Measurements from ENCODE around the gene GFPT2.

Gene GFPT2

DNA sequence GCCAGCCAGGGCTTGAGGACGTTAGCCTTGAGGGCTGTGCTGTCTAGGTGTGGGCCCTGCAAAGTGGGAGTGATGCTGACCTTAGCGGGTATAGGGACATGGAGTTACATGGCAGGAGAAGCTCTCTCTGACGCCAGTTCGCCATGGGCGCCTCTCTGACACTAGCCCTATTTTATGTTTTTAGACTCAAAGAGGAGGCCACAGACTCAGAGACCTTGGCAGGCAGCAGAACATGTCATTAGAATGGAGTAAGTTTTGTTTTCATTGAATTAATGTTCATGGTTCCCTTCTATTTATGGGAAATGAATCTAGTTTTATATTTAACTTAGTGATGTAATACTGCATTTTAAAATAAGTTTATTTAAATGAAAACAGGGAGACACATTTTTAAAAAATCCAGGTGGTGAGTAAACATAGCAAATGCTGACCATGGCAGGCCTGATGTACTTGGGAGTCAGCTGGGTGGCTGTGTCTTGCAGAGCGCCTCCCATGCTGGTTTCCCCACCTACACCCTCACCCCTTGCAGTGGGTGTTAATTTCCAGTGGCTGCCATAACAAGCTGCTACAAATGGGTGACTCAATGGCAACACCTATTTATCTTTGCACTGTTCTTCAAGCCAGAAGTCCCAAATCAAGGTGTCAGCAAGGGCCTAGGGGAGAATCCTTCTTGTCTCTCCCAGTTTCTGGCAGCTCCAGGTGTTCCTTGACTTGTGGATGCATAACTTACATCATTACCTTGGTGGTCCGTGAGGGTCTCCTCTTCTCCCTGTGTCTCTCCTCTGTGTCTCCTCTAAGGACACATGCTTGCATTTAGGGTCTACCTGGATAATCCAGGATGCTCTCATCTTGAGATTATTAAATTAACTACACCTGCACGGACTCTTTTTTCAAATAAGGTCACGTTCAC lies 25.6 kb upstream of the GFPT2 start:
- no peak for DNase-seq

DNA sequence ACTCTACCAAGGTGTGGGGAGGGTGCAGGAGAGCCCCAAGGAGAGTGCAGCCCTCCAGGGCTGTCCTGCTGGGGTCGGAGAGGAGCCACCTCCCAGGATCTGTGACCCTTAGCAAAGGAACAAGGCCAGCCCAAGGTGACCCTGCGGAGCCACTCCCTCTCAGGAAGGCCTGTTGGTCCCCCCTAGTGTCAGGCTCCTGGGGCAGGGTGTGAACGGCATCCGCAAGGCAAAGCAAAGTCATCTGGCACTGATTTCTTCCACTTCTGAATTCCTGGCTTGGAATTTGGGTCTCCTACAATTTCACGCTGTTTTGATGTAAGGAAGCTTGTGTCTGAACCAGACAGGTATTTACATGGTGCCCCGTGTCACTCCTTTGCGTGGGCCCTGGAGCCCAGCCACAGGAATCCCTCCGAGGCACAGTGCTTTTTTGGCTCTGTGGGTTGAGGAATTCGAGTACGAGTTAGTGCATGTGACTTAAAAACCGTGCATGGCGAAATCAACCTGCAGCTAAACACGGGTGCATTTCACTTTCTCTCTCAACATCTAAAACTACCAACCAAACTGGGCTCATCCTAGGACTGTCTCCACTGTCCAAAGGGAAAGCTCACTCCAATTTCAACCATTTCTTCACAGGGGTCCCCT lies 24.5 kb upstream of the GFPT2 start:
- no peak for DNase-seq

DNA sequence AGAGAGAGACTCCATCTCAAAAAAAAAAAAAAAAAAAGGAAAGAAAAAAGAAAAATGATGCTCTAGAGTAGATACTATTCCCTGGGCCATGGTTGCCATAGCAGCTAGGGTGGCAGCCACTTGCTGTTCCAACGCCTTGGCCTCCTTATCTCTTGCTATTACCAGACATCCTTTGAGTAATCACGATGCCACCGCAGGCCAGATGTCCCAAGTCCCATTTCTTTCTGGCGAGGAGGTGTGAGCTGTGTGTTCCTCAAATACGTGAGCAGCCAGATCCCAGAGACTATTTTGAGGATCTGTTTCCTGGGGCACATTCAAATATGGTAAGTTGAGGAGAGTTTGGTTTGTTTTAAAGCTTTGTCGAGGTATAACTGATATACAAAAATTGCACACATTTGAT lies 23.4 kb upstream of the GFPT2 start:
- DNase-seq = no peak

DNA sequence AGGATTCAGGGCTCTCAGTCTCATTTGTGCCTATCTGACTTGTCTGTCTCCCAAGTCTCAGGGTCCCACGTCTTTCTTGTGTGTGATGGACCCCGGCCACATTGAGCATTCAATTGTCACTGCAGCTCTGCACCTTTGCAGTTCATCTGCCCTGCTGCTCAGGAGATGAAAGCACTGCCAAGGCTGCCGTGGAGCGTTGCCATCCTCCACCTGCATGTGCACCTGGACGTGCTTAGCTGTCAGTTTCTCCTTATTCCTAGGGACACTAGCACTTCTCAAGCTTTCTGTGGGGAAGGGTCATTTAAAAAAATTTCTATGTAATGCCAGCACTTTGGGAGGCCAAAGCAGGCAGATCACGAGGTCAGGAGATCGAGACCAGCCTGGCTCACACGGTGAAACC lies 22.8 kb upstream of the GFPT2 start:
- no peak for DNase-seq

DNA sequence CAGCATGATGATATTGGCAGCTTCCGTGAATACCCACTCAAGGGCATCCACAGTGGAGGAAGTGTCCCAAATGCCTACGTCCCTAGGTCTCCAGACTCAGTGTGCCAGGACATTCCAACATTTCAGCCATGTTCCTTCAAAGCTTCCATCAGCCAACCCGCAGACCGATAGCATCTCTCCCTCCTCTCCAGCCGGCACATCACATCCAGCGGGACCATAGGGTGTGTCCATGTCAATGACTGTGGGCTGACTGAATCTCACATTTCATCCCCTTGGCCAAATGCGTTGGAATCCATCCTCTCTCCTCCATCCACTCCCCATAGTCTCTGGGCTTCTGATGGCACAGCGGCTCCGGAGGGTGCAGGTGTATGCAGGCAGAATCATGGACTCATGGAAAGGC lies 22.2 kb upstream of the GFPT2 start:
- no peak for DNase-seq

DNA sequence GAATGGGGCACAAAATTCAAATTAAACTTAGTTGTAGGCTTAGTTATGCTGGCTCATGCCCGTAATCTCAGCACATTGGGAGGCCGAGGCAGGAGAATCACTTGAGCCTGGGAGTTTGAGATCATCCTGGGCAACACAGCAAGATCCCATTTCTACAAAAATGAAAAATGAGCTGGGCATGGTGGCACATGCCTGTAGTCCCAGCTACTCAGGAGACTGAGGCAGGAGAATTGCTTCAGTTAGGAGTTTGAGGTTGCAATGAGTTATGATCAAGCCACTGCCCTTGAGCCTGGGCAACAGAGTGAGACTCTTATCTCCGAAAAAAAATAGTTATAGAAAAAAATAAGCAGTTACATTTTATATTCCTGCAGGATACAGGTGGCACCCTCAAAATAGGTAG lies 20.7 kb upstream of the GFPT2 start:
- DNase-seq = no peak

DNA sequence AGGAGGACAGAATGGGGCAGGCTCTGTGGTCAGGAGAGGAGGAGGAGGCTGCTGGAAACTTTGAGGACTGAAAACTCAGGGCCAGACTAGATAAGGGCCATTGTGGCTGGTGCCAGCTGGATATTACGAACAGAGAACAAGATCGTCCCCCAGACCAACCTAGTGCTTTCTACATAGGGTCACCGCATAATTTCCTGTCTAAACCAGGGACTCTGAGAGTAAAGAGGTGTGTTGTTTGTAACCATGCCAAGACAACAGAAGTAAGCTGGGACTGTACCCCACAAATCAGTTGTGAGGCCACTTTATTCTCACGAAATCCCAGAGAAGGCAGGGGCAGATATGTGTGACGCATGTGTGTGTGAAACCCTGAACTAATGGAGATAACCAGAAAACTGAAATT lies 20.3 kb upstream of the GFPT2 start:
- no peak for DNase-seq

DNA sequence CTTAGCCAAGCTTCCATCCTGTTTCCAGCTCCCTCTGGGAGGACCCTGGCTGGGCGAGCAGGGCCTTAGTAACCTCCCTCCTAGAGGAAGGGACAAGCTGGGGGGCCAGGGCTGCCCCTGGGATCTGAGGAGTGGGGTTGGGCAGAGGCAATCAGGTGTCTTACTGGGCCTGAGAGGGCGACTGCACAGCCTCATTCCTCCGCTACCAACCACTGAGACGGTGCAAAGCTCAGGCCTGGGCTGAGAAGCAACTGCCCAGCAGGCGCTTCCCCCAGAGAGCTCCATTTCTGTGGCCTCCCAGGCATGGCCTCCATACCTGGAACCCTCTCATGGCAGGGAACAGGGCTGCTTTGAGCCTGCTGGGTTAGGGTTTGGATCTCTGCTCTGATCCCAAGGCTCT lies 18.8 kb upstream of the GFPT2 start:
- no peak for DNase-seq

DNA sequence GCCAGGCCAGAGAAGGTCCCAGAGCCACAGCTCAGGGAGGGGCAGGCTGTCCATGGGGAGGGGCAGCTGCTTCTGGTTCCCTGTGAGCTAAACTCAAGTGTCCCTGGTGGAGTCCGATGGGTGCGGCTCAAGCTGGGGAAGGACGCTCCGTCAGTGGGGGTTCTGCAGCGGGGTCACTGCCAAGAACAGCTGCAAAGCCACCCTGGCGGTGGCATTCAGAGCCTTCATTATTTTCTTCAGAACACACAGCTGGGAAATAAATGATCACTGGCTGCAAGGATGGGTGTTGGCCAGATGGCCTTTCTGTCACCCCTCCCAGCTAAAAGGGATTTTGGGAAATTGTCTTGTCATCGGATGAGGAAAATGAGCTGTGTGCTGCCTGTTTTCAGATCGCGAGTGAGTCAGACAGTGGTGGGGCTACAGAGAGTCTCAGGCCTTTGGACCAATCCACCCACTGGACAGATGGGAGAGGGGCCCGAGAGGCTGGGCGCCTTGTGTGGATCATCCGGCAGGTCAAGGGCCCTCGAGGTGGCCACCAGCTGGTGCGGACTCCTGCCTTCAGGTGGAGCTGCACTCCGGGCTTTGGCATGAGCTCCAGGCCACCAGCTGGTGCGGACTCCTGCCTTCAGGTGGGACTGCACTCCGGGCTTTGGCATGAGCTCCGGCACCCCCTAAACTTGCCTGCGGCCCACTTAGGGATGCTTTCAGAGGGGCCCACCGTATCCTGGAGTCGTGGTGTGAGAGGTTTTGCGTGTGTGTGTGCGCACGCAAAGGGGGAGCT lies 17.9 kb upstream of the GFPT2 start:
- no peak for DNase-seq

DNA sequence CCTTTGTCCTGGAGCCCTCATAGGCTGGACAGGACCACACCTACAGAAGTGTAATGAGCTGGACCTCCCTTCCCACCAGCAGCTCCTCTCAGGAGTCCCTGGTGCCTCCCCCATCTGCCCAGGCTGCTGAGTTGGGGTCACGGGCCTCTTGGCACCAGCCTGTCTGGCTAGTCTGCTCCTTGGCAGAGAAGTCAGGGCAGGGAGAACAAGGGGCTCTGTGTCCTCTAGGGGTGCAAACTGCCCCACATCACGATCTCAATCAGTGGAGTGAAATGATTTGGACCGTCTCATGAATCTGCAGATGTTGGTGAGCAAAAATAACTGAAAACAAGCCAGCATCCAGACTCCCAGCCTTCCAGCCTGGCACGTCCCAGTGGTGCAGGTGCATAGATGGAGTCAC lies 14.9 kb upstream of the GFPT2 start:
- DNase-seq = no peak

DNA sequence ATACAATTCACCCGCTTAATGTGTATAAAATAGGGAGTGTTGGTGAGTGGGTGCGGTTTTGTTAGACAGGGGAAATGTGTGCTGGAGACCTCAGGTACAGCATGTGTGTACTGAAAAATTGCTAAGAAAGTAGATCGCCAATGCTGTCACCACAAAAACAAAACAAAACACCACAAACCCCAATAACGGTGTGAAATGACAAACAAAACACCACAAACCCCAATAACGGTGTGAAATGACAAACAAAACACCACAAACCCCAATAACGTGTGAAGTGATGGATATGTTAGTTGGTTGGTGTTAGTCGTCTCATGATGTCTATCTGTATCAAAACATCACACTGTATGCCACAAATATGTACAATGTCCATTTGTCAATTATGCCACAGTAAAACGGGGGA lies 14.2 kb upstream of the GFPT2 start:
- DNase-seq = no peak

DNA sequence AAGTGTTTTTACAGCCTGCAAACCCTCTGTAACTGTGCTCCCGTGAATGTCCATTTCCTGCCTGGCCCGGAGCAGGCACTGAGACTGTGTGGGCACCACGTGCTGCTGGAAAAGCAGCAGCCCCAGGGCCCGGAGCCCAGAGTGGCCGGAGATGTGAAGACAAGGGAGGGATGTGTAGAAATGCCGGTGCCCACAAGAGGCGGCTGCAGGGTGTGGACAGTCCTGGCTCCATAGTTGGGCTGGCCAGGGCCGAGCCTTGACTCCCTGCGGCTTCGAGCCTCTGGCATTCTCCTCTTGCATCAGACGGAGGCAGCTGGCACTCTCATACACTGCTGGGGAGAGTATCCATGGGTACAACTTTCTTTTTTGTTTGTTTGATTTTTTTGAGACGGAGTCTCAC lies 13.2 kb upstream of the GFPT2 start:
- no peak for DNase-seq

DNA sequence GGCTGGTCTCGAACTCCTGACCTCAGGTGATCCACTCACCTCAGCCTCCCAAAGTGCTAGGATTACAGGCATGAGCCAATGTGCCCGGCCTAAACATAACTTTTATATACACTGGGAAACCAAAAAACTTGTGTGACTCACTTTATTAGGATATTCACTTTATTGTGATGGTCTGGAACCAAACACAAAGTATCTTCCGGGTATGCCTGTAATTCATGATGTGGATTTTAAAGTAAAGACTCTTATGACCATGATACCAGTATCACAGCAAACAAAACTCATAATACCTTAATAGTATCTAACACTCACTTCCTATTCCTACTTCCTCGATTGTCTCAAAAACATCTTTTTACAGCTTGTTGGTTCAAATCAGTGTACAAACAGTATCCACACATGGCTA lies 12.7 kb upstream of the GFPT2 start:
- no peak for DNase-seq

DNA sequence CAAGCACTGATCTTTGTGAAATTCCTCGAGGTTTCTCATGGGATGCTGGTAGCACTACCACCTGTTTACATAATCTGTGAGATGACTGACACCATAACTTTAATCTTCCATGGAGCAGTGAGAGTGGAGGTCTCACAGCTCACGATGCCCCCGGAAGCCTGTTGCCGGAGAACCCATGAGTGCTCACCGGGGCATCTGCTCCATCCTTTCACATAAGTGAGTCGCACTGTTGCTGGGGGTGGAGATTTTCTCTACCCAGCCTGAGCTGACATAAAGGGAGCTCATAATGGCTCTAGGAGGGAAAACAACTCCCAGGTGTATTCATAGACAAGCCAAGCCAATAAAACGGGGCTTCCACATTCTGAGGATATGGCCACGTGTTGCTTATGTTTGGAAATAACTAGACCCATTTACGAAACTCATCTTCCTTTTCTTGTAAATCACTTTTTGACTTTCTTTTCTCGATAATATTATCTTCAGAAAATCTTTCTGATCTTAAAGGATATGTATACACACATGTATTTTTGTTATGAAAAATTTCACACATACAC lies 11.2 kb upstream of the GFPT2 start:
- no peak for DNase-seq

DNA sequence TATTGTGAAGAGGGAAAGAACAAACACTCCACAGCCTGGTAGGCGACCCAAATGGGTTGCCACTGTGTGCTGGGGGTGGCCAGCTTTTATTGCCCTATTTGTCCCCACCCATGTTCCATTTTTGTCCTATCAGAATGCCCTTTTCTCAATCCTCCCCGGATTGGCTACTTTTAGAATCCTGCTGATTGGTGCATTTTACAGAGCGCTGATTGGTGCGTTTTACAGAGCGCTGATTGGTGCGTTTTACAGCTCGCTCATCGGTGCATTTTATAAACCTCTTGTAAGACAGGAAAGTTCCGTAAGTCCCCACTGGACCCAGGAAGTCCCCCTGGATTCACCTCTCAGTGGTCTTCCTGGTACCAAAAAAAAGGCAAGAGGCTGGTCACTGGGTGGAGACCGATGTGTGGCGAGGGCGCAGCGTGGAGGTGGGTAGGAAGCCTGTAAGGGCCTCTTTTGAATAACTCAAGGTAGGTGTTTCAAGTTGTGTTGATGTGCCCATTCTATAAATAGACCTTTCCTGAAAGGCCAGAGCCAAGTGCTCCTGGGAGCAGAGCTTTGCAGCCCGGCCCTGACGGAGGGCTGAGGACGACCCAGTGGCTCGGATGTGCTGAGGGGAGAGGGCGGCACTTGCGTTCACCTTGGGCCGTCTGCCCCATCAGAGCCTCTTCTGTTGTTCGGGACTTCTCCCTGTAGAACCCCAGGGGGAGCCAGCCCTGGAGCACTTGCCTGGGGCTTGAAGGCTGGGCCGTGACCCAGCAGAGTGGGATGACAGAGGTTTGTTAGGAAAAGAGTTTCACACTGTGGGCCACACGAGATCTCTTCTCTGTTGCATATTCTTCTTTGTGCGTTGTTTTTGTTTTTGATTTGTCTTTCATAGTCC lies 7.2 kb upstream of the GFPT2 start:
- no peak for DNase-seq

DNA sequence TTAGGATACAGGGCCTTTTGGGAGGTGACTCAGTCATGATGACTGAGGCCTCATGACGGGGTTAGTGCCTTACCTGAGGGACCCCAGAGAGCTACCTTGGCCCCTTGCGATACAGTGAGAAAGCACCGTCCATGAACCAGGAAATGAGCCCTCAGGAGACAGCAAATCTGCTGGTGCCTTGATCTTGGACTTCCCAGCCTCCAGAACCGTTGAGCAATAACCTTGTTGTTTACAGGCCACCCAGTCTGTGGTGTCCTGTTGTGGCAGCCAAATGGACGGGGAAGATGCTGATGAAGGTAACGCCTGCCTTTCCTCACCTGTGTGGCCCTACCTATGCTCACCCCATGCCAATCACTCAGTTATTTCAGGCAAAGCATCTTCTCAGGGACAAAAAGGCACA lies 5.6 kb upstream of the GFPT2 start:
- DNase-seq = no peak

DNA sequence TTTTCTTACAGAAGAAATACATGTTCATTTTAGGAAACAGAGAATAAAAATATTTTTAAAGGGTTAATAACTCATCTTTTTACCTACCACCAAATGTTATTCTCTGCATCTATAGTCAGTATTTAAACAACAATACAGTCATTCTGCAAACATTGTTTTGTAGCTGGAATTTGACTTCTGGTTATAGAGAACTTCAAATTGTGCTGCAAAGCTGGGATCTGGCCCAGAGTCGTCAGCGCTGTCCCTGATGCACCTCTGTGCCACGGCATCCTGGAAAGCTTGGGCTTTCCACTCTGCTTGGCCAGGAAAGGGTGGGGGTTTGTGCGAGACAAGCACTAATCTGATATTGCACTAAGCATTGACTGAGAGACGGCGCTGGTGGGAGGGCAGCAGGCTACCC lies 5.0 kb upstream of the GFPT2 start:
- no peak for DNase-seq

DNA sequence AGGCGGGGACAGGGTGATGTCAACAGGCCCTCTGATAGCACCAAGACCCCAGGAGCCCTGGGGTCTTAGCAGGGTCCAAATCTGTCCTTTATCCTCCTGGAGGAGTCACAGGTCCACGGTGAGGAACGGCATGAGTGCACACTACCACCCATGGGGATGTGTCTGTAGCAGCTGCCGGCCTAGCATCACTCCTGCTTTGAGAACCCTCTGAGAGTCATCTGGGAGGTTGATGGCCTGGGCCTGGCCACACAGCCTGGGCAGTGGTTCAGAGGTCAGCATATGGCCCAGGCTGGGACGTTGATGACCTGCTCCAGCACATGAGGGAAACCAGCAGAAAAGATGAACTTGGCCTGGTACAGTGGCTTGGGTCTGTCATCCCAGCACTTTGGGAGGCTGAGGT lies 1.8 kb upstream of the GFPT2 start:
- no peak for DNase-seq

DNA sequence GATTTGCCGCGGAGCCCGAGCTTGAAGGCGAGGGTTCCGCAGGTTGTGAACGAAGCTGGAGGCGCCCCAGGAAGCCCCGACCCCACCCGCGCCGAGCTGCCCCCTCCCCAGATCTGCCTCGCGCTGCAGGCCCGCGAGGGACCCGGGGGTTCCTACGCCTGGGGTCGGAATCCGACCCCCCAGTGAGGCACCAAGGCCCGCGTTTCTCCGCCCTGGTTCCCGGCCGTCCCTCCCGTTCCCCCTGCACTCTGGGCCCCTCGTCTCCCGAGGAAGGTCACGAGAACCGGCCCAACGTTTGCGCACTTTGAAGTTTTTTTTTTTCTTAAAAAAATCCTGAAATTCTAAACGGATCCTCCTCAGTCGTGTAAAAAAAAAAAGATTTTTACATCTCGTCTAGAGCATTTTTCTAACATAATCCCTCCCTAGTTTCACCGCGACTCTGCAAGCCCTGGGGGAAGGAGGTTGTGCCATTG lies 880 bp upstream of the GFPT2 start:
- no peak for DNase-seq

DNA sequence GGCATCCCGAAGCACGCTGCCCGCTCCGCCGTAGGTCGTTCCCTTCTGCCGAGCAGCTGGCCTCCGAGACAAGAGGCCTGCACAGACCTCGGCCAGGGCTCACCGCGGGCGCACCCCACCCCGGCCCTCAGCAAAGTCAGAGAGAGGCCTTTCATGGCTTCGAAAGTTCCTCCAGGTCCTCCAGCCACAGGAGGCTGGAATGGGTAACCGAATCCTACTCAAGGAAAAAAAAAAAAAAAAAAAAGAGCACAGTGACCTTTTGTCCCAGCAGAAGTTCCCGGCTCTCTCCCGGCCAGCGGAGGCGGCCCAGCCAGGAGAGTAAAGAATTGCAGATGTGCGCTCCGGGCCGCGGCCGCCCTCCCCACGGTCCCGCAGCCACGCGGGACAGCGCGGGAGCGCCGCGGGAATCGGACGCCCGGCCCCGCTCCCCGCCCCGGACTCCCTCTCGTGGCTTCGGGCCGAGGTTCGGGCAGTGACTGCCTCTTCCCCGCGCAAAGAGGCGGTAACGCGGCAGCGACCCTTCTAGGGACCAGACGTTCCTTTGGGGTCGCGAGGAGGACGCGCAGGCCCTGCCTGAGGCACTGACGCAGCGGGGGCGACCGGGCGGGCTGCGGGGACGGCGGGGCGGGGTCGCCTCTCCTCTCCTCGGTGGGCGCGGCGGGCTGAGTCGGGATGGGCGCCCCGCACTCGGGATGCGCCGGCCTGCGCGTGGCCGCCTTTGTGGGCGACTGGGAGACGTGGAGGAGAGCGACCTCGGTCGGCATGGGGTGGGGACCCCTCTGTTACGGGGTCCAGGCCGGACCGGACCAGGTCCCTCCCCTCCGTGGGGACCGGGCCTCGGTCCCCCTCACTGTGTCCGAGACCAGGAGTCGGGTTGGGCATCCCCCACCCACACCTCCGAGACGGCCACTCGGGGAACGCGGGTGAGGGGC lies 754 bp downstream of the GFPT2 start:
- DNase-seq = no peak

Measured in NCI-H2081 treated with DMSO at 0.1 percent for 48 hours (cell line).